Panc1 (cell line): ENCODE results near the gene IGBP1. TPM values are rescaled to one million over a fixed set of nuclear protein-coding genes. Genes with fewer than 3 reads are reported as not detected.

Source experiments
- ATAC-seq: fragments of 200-7000 bp; cut with Tn5 transposase; 2 replicates; pipeline ENCODE4 v1.9.1; 2020; ENCODE audit warnings: mild to moderate bottlenecking, moderate library complexity
- BruUV-seq: library from RNA; stranded (reverse); fragments of 400-500 nt; replicated peaks from 2 replicates; lab custom pipeline; 2021; lab: Mats Ljungman, UMichigan
- CTCF ChIA-PET: fragments of 300-600 bp; sonication (Branson Sonifier 250); formaldehyde crosslinking; loops from one replicate; lab custom pipeline; 2022; ENCODE audit warnings: antibody characterized with exemption; lab: Charles Lee
- POLR2A ChIA-PET: fragments of 300-600 bp; sonication (Branson Sonifier 250); formaldehyde crosslinking; loops from one replicate; lab custom pipeline; 2022; ENCODE audit warnings: antibody characterized with exemption; lab: Charles Lee
- DNase-seq: peaks from one replicate; pipeline ENCODE4 v3.0.0-alpha.2; 2010; ENCODE audit warnings: low read depth, low spot score
- H3K27ac ChIP-seq: 2 replicates; pipeline ENCODE4 v1.5.1; 2011; ENCODE audit warnings: mild to moderate bottlenecking, low read length, inconsistent platforms
- H3K27me3 ChIP-seq: fragments of 200-500 bp; sonication (Bioruptor generic); 2 replicates; pipeline ENCODE4 v1.6.0; 2014; ENCODE audit warnings: low read length, inconsistent platforms; ENCODE audit not compliant: control insufficient read depth, insufficient read depth
- H3K36me3 ChIP-seq: fragments of 200-500 bp; sonication (Bioruptor generic); 2 replicates; pipeline ENCODE4 v1.5.1; 2014; ENCODE audit warnings: inconsistent platforms, mild to moderate bottlenecking, low read length, moderate library complexity; ENCODE audit not compliant: control insufficient read depth, insufficient read depth
- H3K4me1 ChIP-seq: 2 replicates; pipeline ENCODE4 v1.5.1; 2011; ENCODE audit warnings: inconsistent platforms, mild to moderate bottlenecking, low read length, moderate library complexity; ENCODE audit not compliant: control insufficient read depth, insufficient read depth
- H3K4me3 ChIP-seq, 2 experiments: 2 replicates each; pipeline ENCODE4 v1.5.1; 2011 to 2012; ENCODE audit warnings: low read depth in 2 of 2, low read length in 2 of 2, mild to moderate bottlenecking in 2 of 2, inconsistent platforms in 1 of 2, moderate library complexity in 1 of 2
- H3K9me3 ChIP-seq: fragments of 200-500 bp; sonication (Bioruptor generic); 2 replicates; pipeline ENCODE4 v1.5.1; 2014; ENCODE audit warnings: low read depth, mild to moderate bottlenecking, inconsistent platforms, low read length, moderate library complexity; ENCODE audit not compliant: control insufficient read depth, insufficient read depth
- CTCF ChIP-seq: fragments of 450-650 bp; IDR thresholded peaks from 2 replicates; pipeline ENCODE4 v1.5.1; 2017; ENCODE audit warnings: mild to moderate bottlenecking
- POLR2AphosphoS5 ChIP-seq: IDR thresholded peaks from 2 replicates; pipeline ENCODE4 v1.6.1; 2012; ENCODE audit warnings: mild to moderate bottlenecking, low read depth, low read length, moderate library complexity
- SIN3A ChIP-seq: IDR thresholded peaks from 2 replicates; pipeline ENCODE4 v1.6.1; 2012; ENCODE audit warnings: low read depth, mild to moderate bottlenecking, low read length, moderate library complexity, borderline replicate concordance; ENCODE audit not compliant: insufficient read depth
- TCF7L2 ChIP-seq: IDR thresholded peaks from 2 replicates; pipeline ENCODE4 v1.6.1; 2011; ENCODE audit warnings: mild to moderate bottlenecking, low read depth, low read length, inconsistent platforms
- in situ Hi-C: cut with HindIII; loops from 2 replicates; pipeline ENCODE4 v1.10.0; 2016; ENCODE audit warnings: low sequenced_read_pairs, low pct_unique_long_range_greater_than_20kb
- intact Hi-C: fragments of 100-400 bp; cut with micrococcal nuclease; formaldehyde crosslinking; loops from one replicate; pipeline ENCODE4 v1.10.0; 2022; ENCODE audit not compliant: unreplicated experiment
- total RNA-seq: library from RNA; stranded (reverse); gene quantifications from one replicate; pipeline ENCODE4 v1.2.1, GENCODE V29; 2021; ENCODE audit not compliant: unreplicated experiment
- TF ChIP-seq, protein P1 (sequence below), 2 experiments: IDR thresholded peaks; 2 replicates each; pipeline ENCODE4 v1.6.1; 2011 to 2012; ENCODE audit warnings: low read depth in 2 of 2, control low read depth in 1 of 2, low read length in 1 of 2, mild to moderate bottlenecking in 1 of 2, moderate library complexity in 1 of 2; ENCODE audit not compliant: insufficient read depth in 1 of 2

IGBP1 gene
- total RNA-seq, 1 experiment from 2014 or later = 36.9 TPM

DNA sequence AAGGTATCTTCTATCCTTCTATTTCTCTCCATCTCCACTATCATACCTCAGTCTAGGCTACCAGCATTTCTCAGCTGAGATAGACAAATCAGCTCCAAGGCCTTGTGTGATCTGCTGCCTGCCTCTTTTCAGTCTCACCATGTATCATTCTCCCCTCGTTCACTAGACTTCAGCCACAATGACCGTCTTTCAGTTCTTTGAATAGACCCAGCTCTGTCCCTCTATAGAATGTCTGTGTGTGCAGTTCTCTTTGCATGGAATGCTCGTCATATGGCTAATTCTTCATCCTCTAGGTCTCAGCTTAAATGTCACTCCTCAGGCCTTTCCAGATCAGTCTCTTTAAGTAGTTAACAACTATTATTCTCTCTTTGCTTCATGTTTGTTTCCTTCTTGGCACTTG, 6.5 kb downstream of the IGBP1 start:
- H3K36me3 ChIP-seq = no peaks in the 10 kb centered on the region; the same call in 1 of the 2 replicates
- in situ Hi-C loops (no loop called here), intact Hi-C loops (no loop called here)
- no peak for ATAC-seq
- H3K4me3 ChIP-seq = no peak overlapping the region
- DNase-seq = no peak
- BruUV-seq = no TSS peak
- POLR2A ChIA-PET = no interaction called here
- H3K9me3 ChIP-seq = no peaks in the 10 kb centered on the region
- CTCF ChIA-PET = no interaction called here
- H3K27me3 ChIP-seq = no peaks in the 10 kb centered on the region
- no peak overlapping the region for H3K27ac ChIP-seq
- H3K4me1 ChIP-seq = peaks cover 5% of the 10 kb centered on the region; the same call in 1 of the 2 replicates
- TF ChIP-seq TCF7L2 = no peak
- no peak for TF ChIP-seq SIN3A
- no peak for TF ChIP-seq POLR2AphosphoS5
- no peak for TF ChIP-seq CTCF
- TF ChIP-seq, protein P1, sequence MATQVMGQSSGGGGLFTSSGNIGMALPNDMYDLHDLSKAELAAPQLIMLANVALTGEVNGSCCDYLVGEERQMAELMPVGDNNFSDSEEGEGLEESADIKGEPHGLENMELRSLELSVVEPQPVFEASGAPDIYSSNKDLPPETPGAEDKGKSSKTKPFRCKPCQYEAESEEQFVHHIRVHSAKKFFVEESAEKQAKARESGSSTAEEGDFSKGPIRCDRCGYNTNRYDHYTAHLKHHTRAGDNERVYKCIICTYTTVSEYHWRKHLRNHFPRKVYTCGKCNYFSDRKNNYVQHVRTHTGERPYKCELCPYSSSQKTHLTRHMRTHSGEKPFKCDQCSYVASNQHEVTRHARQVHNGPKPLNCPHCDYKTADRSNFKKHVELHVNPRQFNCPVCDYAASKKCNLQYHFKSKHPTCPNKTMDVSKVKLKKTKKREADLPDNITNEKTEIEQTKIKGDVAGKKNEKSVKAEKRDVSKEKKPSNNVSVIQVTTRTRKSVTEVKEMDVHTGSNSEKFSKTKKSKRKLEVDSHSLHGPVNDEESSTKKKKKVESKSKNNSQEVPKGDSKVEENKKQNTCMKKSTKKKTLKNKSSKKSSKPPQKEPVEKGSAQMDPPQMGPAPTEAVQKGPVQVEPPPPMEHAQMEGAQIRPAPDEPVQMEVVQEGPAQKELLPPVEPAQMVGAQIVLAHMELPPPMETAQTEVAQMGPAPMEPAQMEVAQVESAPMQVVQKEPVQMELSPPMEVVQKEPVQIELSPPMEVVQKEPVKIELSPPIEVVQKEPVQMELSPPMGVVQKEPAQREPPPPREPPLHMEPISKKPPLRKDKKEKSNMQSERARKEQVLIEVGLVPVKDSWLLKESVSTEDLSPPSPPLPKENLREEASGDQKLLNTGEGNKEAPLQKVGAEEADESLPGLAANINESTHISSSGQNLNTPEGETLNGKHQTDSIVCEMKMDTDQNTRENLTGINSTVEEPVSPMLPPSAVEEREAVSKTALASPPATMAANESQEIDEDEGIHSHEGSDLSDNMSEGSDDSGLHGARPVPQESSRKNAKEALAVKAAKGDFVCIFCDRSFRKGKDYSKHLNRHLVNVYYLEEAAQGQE (IDR thresholded peaks at IDR 0.05; ENCODE audit: insufficient read depth in 1 of 2, low read depth in 2 of 2, low read length in 1 of 2) = no peak

DNA sequence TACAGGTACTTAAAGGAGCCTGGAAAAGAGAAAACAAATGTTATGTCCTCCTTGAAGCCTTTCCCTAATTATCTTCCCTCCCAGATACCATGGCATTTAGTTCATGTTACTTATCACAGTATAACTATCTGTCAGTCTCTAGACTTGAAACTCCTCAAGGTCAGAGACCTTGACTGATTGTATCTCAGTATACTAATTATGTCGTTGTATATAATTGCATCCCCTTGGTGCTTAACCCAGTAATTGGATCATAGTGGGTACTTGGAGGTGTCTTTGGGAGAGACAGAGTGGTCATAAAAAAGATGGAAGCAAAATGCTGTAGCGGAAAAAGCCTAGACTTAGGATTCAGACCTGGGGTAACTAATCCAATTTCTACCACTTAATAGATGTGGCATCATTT, 8.1 kb downstream of the IGBP1 start:
- H3K36me3 ChIP-seq = no peaks in the 10 kb centered on the region; the same call in 1 of the 2 replicates
- DNase-seq (no peak), ATAC-seq (no peak)
- ChIA-PET CTCF (no interaction called here), POLR2A (no interaction called here)
- H3K9me3 ChIP-seq = no peaks in the 10 kb centered on the region
- in situ Hi-C loops = no loop called here
- no peak overlapping the region for H3K4me3 ChIP-seq
- BruUV-seq = no TSS peak
- H3K27ac ChIP-seq = no peak overlapping the region
- no peaks in the 10 kb centered on the region for H3K4me1 ChIP-seq
- TF ChIP-seq TCF7L2 = no peak
- TF ChIP-seq SIN3A = no peak
- TF ChIP-seq POLR2AphosphoS5 = no peak
- TF ChIP-seq CTCF = no peak
- TF ChIP-seq, protein P1 (IDR thresholded peaks at IDR 0.05; ENCODE audit: insufficient read depth in 1 of 2, low read depth in 2 of 2, low read length in 1 of 2) = no peak
- intact Hi-C loops = no loop called here
- H3K27me3 ChIP-seq = no peaks in the 10 kb centered on the region
